GM19238 (cell line): ENCODE results near the gene EPHX1.
A peak's percentile ranks its signal among the peaks of the same experiment; 100 is the strongest.
"Not testable (repeated sequence)": the region's sequence is repeated elsewhere in the genome, so short reads cannot be mapped to it uniquely, and the experiment has no call there.

ENCODE experiments used
- DNase-seq: peaks from one replicate; pipeline ENCODE4 v3.0.0; 2011; ENCODE audit warnings: low spot score; ENCODE audit not compliant: insufficient read length

The EPHX1 gene

DNA sequence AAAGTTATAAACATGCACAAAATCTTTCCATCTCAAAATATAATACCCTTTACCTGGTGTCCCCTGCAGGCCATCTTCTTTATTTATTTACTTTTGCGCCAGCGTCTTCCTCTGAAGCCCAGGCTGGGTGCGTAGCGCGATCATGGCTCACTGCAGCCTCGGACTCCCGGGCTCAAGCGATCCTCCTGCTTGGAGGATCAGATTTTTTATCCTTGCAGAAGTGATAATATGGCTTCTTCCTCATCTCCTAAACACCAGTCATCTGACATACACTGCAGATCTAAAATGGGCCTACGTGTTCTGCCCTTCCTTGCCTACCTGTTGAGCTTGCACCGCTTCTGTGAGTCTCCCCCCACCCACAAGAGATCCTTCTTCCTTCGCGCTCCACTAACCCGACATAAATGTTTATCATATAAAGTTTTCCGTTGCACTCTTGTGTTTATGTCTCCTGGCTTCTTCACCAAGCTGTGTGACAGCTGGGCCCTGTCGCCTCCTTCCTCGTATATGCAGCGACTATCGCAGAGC is 32.8 kb upstream of the EPHX1 start:
- no peak for DNase-seq

DNA sequence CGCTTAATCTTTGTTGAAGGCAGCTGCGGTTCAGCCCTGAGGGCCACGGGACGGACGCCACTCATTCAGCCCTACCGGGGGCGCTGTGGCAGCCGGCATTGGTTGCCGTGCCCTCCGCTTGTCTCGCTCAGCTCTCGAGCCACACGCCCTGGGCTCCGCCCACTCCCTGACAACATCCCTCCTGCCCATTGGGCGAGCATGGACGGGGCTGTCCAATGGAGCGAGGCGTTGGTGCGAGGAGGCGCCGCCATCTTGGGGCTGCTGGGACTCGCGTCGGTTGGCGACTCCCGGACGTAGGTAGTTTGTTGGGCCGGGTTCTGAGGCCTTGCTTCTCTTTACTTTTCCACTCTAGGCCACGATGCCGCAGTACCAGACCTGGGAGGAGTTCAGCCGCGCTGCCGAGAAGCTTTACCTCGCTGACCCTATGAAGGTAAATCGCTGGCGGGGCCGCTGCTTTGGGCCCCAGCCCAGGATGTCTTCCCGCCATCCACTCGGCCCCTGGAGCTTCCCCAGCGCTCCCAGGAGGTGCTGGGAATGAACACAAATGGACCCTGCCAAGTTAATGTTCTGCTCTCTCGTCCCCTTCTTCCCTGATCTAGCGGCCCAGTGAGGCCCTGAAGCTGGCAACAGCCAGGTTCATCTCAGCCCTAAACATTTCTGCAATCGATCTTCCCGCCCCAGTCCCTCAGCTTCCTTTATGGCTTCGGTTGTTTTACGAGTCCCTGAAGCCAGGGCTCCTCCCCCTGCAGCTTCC is 32.2 kb upstream of the EPHX1 start, which contains the start of gene SRP9:
Gene SRP9, plus strand, starts transcription at position 244 of the 754 bp plus-strand sequence. Its CDS starts 115 bp downstream, at position 359.
- DNase-seq, result peak; percentile 88

- DNase-seq, result no peak
These were observed 31.6 kb upstream of the EPHX1 start for GRCh38 chr1:225778337-225778669.

DNA sequence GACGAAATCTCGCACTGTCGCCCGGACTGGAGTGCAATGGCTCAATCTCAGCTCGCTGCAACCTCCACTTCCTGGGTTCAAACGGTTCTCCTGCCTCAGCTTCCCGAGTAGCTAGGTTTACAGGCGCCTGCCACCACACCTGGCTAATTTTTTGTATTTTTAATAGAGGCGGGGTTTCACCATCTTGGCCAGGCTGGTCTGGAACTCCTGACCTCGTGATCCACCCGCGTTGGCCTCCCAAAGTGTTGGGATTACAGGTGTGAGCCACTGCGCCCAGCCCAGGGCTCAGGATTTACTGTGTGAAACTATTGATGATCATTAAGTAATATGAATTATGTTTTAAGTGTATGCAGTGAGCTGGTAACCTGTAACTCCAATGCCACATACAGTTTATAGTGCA is 30.8 kb upstream of the EPHX1 start:
- DNase-seq, result not testable (repeated sequence)

GRCh38 chr1:225780134-225780533 is 29.8 kb upstream of the EPHX1 start:
- no peak for DNase-seq

- no peak for DNase-seq
These were observed 29.3 kb upstream of the EPHX1 start for GRCh38 chr1:225780630-225781029.

DNA sequence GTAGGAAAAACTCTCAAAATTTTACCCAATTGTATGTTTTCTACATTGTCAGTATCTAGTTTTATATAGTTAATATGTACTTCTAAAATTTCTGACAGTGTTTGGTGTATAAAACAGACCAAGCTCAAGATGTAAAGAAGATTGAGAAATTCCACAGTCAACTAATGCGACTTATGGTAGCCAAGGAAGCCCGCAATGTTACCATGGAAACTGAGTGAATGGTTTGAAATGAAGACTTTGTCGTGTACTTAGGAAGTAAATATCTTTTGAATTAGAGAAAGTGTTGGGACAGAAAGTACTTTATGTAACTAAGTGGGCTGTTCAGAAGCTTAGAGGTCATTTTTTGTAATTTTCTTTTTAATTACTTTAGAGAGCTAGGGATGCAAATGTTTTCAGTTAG is 20.8 kb upstream of the EPHX1 start:
- DNase-seq, result not testable (repeated sequence)

- no peak for DNase-seq
These were observed 15.0 kb upstream of the EPHX1 start for GRCh38 chr1:225794954-225795353.

DNA sequence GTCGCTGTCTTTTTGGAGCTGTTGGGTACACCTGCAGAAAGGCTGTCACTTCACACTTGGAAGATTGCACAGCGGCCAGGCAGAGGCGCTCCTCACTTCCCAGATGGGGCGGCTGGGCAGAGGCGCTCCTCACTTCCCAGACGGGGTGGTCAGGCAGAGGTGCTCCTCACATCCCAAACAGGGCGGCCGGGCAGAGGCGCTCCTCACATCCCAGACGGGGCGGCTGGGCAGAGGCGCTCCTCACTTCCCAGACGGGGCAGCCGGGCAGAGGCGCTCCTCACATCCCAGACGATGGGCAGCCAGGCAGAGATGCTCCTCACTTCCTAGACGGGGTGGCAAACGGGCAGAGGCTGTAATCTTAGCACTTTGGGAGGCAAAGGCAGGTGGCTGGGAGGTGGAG is 13.8 kb upstream of the EPHX1 start:
- not testable (repeated sequence) for DNase-seq

GRCh38 chr1:225801146-225801545 is 8.8 kb upstream of the EPHX1 start:
- not testable (repeated sequence) for DNase-seq

DNA sequence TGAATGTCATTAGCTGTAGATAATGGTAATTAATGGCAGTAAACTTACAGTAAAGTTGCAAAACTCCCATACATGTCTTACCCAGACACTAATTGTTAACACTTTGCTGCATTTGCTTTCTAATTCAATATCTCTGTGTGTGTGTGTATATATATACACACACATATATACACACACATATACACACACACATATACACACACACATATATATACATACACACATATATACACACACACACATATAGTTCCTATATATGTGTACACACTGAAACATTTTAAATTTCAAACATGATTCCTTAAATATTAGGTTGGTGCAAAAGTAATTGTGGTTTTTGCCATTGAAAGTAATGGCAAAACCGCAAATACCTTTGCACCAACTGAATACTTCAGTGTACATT is 3.7 kb upstream of the EPHX1 start:
- DNase-seq, result no peak

GRCh38 chr1:225806736-225807135 is 3.2 kb upstream of the EPHX1 start:
- DNase-seq, result not testable (repeated sequence)

DNA sequence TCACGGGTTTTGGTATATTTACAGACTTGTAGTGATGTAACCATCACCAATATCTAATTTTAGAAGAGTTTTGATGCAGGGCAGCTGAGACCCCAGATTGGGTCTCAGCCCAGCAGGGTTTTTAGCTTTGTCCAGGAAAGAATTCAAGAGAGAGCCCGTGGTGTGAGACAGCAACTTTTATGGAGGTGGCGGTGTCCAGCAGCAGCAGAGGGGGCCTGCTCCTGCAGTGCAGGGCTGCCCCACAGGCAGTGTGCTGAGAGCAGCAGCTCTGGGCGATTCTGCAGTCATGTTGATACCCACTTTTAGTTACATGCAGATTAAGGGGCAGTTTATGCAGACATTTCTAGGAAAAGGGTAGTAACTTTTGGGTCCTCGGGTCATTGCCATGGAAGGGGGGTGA is 1.8 kb upstream of the EPHX1 start:
- DNase-seq, result no peak

- not testable (repeated sequence) for DNase-seq
These were observed 935 bp downstream of the EPHX1 start for GRCh38 chr1:225810579-225811538.

GRCh38 chr1:225811622-225812487 is 1.9 kb downstream of the EPHX1 start:
- no peak for DNase-seq

- no peak for DNase-seq
These were observed 2.7 kb downstream of the EPHX1 start for GRCh38 chr1:225812488-225813213.

DNA sequence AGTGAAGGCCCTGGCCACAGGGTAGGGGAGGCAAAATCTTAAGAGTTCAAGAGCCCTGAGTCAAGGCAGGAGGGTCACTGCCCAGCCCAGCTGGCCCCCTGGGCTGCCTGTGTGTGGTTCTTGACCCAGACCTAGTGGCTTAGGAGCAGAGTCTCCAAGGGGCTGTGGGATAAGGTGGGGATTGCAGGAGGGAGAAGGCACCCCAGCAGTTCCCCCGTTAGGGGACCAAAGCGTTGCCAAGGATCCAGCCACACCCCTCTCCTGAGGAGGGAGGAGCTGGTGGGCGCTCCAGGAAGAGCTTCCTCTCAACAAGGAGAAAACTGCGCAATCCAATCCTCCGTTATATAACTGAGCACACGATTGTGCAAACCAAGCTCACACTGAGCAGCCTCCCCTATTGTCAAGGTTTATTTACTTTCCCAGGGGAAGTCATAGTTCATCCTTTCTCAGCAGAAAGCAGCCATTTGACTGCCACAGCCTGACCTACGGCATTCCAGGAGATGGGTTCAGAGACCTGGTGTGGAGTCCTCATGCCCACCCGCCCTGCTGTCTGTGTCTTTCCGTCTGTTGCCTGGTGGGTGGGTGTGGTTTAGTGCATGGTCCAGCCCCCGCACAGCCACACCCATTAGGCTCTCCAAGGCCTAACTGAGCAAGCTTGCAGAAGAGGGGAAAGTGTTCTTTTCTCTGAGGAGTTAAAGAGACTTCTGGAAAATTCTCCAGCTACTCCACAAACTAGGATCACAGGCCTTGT is 3.5 kb downstream of the EPHX1 start:
- no peak for DNase-seq

GRCh38 chr1:225814381-225814780 is 4.5 kb downstream of the EPHX1 start:
- DNase-seq, result no peak

GRCh38 chr1:225815090-225815489 is 5.2 kb downstream of the EPHX1 start:
- not testable (repeated sequence) for DNase-seq
